ENCODE results near the gene ZMIZ1.

ZMIZ1 gene

DNA sequence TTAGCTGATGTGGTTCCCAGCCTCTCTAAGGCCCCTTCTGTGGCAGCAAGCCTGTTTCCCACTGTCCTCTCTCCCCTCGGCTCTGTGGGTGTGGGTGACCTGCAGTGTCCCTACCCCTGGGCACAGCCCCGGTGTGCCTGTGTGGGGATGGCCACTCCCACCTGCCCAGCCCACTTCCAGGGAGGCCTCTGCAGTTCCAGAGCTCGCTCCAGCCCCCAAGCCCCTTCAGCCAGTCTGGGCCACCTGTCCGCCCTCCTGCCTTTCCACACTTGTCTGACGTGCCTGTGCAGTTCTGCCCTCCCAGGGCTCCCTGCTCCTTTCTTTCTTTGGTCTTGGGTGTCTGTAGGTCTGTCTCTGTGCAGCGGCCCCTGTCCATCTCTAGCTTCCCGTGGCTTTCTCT, 151.5 kb downstream of the ZMIZ1 start:
- DNase-seq = no peak

DNA sequence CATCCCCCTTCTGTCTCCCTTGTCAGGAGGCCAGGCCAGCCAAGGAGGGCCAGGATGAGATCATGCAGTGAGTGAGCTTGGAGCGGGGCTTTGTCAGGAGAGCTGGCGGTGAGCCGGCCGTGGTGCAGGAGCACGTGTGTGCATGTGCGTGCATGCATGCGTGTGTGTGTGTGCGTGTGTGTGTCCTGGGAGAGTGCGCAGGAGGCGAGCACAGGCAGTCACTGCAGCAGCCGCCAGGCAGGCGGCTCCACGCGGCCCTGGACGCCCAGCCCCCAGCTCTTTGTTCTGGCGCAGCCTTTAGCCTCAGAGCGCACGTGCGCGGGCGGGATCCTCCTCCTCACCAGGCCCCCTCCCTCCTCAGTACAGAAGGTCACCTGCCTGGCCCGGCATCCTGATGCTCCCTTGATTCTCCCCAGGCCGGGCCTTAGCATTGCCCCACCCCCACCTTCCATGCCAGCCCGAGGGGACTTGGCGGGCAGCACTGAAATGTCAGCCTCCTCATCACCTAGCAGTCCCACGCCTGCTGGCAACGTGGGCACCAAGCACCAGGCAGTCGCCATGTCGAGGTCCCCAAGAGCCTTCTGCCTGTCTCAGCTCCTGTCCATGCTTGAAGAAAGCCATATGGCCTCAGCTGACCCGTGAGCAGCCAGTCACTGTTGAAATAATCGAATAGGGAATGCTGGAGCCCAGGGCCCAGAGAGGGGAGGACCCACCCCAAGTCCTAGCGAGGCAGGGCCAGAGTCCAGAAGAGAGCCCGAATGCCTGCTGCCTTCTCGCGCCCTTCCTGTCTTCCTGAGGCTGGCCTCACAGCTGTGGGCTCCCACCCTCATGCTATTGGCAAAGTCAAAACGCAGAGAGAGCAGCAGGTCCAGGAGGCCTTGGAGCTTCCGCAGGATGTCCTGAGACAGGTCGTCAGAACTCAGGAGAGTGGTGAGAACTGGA, 152.6 kb downstream of the ZMIZ1 start:
- no peak for DNase-seq

DNA sequence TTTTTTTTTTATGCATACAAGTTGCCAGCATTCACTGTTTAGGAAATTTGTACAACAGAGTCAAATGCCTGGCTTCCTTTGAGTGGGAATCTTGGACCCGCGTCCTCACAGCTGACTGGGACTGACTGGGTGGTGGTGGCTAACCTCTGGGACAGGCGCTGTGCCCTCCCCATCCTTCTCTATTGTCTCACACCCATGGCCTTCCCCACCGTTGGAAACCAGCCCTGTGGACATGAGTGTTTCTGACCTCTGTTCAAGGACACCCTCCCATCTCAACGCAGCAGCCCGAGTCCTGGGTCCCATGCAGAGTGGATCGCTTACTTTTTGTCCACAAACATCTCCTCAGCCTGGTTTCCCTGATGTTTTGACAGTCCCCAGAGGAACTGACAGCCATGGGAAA, 153.4 kb downstream of the ZMIZ1 start:
- no peak for DNase-seq

DNA sequence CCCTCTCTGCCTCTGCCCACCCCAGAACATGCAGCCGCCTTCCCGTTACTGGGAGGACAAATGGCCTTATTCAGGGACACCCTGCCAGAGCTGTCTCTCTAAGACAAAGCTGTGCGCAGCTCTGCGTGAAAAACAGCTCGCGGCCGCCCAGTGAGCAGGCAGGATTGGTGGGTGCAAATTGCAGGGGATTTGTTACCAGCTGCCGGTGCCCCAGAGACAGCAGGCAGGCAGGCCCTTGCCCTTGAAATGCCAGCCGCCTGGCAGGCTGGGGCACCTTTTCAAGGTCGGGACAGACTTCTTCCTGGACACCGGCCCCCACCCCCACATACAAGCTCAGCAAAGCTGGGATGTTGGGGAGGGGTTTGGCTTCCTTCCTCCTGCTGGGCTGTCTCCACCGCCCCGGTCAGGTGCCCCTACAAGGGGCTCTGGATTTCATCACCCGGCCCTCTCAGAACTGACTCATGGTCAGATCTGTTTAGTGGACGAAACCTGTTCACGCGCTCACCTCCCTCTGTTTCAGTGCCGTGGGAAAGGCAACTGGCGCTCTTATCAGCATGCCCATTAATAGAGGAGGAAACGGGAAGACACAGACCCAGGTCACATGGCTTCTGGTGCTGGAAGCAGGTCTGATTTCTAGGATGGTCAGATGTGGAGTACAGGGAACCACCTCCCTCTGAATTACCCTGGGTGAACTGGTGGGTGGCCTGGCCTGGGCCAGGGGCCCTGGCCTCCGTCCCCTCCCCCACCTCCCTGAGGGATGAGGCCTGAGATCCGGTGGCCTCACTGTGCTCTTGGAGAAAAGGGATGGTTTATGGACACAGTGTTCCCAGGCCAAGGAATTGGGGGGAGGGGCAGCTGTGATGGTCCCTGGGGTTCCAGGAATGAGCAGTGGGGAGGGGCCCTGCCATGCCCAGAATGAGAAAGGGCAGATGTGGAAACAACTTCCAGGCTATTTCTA, 154.6 kb downstream of the ZMIZ1 start:
- no peak for DNase-seq

DNA sequence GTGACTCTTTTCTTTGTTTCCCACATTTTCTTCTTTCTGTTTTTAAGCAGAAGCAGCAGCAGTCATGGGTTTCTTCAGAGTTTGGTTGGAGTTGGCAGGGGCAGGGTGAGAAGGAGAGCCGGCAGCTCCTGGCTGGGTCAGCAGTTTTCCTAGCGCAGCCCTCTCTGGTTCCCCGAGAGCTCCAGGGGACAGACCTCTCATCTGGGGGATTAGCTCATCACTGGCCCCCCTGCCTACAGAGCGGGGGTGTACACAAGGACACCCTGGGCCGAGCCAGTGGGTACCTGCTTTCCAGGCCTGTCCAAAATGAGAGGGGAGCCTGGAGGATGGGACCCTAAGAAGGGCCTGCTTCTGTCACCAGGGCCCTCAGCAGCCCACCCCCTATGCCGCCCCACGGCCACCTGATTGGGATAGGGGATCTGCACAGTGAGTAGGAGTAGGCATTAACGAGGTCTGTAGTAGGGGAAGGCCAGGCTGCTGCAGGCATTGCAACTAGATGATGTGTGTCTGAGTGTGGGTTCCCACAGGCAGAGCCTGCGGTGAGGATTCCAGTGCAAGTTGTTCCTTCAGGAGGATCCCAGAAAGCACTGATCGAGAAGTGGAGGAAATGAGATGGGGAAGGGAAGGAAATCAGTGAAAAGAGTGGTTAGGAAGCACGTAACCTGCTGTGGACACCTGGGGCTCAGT, 155.6 kb downstream of the ZMIZ1 start:
- no peak for DNase-seq

DNA sequence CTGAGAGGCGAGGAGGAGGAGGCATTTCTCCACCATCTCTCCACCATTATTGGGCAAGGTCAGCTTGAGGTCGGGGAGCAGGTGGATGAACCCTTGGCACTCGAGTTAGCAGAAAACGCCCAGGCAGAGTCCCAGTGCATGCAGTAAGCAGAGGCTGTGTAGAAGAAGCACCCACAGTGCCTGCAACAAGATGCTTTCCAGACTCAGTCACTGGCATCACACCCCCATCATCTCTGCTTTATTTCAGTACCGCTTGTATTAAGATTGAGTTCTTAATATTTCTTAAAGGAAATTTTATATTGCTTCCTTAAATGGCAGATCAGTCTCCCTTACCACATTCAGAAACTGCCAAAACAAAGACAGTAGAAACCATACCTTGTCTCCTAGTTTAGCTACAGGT, 156.2 kb downstream of the ZMIZ1 start:
- DNase-seq = no peak

DNA sequence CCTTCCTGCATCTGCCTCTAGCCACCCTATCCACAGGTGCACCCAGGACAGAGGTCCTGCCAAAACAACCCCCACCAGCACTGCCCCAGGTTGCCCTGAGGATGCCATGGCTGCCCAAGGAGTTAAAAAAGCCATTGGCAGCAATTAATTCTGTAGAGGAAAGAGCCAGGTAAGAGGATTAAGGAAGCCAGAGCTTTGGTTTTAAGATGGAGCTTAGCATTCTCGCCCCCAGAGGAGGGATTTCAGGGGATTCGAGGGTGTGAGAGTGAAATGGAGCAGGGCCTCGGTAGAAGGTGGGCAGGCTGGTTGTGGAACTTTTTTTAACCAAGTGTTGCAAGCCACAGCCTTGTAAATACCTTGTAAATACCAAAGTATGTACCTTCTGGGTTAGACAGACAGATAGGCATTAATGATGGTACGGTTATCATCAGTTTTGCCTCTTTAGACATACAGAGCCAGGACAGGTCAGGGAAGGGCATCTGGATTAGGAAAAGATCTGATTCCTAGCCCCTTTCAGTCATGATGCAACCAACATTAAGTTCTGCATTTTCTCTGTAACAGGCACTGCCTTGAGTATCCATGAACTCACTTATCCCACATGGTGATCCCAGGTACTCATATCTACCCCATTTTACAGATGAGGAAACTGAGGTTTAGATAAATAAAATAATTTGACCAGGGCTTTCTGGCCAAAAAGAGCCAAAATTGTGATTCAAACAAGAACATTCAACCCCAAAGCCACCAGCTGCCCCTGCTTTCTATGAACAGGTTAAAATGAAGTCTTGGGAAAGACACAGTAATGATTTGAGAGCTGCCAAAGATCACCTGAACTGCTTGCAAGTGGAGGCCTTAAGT, 157.9 kb downstream of the ZMIZ1 start:
- no peak for DNase-seq

DNA sequence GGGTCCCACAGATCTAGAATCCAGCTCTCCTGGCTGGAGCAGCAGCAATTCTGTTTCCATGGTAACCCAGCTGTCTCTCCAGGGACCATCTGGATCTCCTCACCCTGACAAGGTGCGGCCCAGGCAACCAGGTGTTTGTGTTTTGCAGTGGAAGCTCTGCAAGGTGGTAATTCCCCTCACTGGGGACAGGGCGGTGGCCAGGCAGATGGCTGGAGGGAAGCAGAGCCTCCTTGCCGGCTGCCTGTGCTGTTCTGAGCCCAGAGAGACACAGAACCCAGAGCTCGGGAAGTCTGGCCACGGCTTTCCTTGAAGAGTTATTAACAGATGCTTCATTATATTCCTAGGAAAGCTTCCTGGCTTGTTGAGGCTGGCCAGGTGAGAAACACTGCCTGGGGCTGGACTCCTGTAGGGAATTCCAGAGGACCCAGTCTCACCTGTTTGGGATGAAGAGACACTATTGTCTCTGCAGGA, 160.3 kb downstream of the ZMIZ1 start:
- DNase-seq = no peak

DNA sequence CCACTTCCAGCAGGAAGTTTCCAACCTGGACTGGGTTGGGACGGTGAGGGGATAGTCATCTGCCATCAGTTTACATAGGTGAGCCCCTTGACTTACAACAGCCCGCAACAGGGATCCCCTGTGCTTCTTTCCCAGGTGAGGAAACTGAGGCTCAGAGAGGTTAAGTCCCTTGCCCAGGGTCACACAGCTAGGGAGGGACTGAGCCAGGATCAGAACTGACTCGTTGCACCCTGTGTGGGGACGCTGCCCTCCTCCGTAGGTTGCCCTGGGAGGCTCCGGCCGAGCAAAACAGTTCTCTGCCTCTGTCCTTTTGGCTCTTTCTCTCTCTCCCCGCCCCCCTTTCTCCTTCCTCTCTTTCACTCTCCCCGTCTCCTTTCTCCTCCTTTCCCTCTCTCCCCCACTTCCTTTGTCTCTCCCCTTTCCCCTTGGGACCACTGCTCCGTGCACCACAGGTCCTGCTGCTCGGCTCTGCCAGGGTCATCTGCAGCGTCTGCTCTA, 161.1 kb downstream of the ZMIZ1 start:
- no peak for DNase-seq

DNA sequence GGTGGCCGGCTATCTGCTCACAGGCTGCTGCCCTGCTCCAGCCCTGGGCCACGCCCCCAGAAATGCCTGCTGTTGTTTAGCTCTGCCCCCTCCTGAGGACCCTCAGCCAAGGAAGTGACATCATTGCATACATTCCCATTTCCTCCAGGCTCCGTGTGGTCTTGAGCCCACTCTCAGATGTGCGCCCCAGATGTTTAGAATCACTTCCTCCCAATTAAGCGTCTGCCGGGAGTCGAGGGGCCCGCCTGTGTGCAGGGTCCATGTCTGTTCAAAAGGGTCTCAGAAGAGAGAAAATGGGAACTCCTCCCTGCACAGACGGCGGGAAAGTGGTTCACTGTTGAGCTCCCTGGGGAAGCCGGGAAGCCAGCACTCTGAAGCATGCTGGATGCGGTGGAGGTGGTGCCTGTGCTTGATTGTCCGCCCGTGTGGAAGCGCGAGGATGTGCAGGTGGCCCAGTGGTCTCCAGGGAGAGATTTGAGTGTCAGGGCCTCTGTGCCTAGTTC, 161.6 kb downstream of the ZMIZ1 start:
- no peak for DNase-seq

DNA sequence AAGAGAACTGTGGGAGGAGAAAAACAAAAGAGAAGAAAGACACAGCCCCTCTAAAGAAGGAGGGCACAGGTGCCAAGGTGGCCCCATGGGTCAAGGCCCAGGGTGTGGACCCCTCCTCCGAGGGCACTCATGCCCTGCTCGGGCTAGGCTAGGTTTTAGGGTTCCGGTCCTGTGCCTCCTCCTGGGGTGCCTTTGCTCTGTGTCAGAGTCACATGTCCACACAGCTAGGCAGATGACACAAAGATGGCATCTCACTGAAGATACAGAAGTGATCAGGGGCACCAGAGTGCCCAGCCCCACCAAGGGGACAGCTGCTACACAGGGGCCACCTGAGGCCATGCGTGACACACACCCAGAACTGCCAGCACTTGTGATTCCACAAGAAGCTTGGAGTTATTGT, 162.1 kb downstream of the ZMIZ1 start:
- no peak for DNase-seq

DNA sequence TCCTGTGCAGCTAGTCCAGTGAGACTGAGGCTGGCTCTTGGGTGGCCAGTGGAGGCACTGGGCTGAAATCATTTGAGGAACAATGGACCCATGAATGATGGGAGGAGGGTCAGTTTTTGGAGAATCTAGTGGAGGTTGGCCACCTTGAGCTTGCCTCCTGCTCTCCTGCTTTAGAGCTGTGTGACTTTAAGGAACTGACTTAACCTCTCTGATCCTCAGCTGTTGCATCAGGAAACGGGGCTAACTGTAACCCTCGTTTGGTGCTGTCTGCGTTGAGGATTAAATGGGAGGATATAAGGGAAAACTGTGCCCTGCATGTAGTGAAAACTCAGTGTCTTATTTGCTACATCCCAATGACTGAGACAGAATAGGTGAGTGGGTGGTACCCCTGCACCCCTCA, 163.1 kb downstream of the ZMIZ1 start:
- DNase-seq = no peak

DNA sequence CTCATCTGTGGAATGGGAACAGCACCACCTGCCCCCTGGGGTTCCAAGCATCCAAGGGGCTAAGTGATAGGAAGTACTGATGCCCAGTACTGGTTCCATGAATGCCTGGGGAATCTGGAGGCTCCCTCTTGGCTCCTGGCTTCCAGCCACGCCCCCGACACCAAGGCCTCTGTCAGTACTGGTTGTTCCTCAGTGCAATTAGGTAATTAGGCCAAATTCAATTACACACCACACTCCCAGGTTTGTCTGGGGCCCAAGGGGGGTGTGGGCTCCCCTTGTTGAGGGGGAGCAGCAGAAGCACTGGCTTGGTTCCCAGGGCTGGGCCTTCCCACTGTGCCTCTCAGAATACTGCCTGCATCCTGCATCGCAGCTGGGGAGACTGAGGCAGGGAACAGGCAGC, 164.1 kb downstream of the ZMIZ1 start:
- no peak for DNase-seq

DNA sequence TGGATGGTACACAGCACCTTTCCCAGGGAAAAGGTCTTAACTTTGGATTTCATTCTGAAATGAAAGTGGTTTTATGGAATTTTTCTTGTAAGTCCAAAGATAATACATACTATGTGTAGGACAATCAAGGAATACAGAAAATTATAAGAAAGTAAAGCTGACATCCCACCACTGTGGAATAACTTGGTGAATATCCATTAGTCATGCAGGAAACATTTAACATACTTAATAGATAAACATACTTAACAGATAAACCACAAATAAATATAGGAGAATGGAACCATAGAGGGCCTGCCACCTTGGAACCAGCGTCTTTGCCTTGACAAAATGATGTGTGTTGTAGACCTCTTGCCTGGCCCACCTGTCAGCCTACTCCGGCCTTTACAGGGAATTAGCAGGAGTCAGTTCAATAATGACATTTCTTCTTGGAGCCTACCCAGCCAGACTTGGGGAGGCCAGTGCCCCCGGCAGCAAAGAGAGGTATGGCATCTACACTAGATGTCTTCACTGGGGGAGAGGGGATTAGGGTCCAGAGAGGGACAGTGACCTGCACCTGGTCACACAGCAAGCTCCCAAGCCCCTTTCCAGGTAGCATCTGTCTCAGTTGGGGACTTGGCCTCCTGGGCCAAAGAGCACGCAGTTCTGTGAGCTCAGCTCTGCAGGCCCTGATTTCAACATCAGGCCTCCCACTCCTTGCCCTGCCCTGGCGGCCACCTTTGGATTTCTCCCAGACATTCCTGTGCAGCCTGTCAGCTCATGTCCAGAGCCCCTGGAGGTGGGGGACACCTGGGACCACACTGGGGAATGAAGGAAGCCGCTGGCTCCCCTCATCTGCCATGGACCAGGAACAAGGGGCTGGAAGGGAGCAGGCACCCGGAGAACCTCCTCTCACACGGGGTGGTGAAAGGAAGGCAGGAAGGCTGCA, 165.9 kb downstream of the ZMIZ1 start:
- DNase-seq = no peak

DNA sequence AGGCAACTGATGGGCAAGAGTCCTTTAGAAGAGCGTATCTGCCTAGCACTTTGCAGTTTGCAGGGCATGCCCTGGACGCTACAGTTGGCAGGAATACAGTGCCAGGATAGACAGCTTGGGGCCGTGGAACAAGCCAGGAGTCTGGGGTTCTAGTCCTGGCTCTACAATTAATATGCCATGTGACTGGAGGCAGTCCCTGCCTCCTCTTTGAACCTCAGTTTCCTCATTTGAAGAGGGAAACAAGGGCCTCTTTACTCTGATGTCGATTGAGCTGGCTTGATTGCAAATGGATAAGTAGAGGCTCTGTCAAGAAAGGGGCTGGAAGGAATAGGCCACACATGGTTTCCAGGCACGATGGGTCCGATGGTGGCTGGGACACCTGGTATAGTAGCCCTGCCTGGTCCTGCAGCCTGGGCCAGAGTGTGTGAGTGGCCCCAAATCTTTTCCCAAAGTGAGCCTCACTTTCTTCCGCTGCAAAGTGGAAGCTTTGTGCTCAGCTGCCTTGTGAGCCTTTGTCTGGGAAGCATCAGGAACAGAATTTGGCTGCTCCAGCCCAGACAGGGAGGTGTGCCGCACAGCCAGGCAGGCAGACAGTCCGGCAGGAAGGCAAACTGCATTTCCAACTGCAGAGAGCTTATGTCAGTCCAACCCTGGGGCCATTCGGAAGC, 167.1 kb downstream of the ZMIZ1 start:
- DNase-seq = no peak

DNA sequence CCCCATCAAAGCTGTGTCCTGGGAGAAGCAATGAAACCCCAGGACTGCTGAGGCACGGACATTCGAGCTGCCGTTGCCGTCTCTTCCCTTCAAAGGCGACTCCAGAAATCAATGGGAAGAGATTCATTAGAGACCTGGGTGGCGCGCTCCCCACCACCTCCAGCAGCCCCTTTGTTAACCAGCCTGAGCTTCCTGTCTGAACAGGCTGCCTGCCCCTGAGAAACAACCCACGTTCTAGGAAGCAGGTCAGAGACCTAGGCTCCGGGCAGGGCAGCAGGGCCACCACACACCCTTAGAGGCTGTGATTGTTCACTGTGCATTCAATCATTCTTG, 167.6 kb downstream of the ZMIZ1 start:
- no peak for DNase-seq

DNA sequence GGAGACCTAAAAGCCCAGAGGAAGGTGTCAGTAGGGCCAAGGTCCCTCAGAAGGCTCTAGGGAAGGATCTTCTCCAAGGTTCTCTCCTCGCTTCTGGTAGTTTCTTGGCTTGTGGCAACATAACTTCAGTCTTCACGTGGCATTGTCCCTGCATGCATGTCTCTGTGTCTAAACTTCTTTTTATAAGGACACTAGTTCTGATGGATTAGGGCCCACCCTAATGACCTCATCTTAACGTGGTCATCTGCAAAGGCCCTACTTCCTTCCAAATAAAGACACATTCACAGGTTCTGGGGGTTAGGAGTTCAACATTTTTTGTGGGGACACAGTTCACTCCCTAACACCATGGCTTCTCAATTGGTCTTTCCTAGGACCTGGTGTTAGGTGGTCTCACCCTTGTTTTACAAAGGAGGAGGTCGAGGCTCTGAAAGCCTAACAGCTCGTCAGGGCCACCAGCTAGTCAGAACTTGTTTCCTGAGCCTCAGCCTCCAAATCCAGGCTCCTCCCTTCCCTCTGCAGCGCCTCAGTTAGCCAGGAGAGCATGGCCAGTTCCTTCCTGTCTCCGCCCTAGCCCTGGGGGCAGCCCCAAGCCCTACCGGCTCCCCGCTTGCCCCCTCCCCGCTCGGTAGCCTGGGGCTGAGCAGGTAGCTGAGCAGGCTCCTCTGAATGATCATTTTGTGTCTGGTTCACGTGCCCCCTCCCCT, 168.8 kb downstream of the ZMIZ1 start:
- no peak for DNase-seq

DNA sequence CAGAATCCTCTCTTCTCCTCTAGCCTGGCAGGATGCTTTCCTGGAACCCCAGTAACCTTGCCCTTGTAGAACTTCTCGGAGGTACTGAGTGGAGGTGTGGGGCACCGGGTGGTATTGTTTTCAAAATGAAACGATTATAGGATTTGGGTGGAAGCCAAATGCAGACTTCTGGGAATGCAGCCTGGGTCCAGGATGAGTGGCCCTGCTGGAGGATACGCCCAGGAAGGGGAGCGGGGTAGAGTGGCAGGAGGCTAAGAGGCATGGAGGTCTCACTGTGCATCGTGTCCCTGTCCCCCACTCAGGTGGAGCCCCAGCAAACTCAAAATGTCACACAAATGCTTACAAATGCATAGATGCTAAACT, 169.4 kb downstream of the ZMIZ1 start:
- DNase-seq = no peak

DNA sequence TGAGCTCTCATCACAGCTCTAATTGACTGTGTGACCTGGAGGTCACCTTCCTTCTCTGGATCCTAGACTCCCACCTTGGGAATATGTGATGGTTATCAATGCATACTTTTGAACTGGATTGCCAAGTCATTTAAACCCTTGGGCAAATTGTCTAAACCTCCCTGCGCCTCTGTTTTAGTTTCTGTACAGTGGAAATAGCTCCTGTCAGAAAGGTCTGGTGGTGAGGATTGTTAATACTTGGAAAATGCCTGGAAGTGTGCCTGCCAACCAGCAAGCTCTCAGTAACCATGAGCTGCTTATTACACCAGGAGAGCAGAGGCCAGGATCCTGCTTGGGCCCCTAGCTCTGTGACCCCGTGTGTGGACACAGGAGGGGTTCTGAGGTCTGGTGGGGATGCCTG, 169.8 kb downstream of the ZMIZ1 start:
- DNase-seq = no peak
